ENCODE data around the gene SLC9A9. TPM values are rescaled to one million over a fixed set of nuclear protein-coding genes. Genes with fewer than 3 reads are reported as not detected.

SLC9A9 gene
- total and polyA plus RNA-seq, 2 experiments from 2014 or later: 2.2 to 6.8 TPM

DNA sequence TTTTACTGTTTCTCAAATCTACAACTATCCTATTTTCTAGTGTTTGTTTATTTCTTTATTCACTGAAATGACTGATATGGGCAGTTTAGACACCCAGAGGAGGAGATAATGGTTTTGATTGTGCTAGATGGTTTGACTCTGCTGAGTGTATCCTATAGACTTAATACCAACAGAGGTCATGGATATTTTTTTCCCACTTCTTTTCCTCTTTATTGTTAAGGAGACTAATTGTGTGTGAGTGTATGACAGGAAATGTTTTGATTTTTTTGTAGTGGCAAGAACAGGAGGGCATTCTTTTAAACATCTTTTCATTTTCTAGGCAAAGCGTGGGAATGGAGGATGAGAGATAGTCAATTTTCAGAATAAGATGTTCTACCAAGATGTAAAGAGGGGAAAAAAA is 505.2 kb downstream of the SLC9A9 start:
- H3K27ac ChIP-seq: no peak overlapping the region
- H3K27me3 ChIP-seq: no peaks in the 10 kb centered on the region
- WGBS (ENCODE audit: low lambda C conversion rate, missing lambda C conversion rate): 95% methylated on average over 1 of the region's 1 CpG
- no peaks in the 10 kb centered on the region for H3K79me2 ChIP-seq
- DNase-seq (ENCODE audit: low spot score): no peak
- no peaks in the 10 kb centered on the region for H3K4me1 ChIP-seq (ENCODE audit: insufficient read depth)
- no peaks in the 10 kb centered on the region for H3K9me3 ChIP-seq (ENCODE audit: low read depth)
- no peak overlapping the region for H2AFZ ChIP-seq
- no peaks in the 10 kb centered on the region for H3K9me2 ChIP-seq (replicated peaks; ENCODE audit: insufficient read depth)
- TF ChIP-seq EZH2phosphoT487 (IDR thresholded peaks at IDR 0.05; ENCODE audit: low read depth, severe bottlenecking, unreplicated experiment): no peak
- TF ChIP-seq CTCF (IDR thresholded peaks at IDR 0.05; ENCODE audit: poor library complexity): no peak
- TF ChIP-seq EZH2 (IDR thresholded peaks at IDR 0.05; ENCODE audit: borderline replicate concordance): no peak
- no peak overlapping the region for H3K4me3 ChIP-seq
- H3K4me2 ChIP-seq: no peak overlapping the region
- H4K20me1 ChIP-seq (ENCODE audit: insufficient read depth, poor library complexity, severe bottlenecking): no peaks in the 10 kb centered on the region
- H3K36me3 ChIP-seq (replicated peaks; ENCODE audit: insufficient read depth, low read depth): no peaks in the 10 kb centered on the region

DNA sequence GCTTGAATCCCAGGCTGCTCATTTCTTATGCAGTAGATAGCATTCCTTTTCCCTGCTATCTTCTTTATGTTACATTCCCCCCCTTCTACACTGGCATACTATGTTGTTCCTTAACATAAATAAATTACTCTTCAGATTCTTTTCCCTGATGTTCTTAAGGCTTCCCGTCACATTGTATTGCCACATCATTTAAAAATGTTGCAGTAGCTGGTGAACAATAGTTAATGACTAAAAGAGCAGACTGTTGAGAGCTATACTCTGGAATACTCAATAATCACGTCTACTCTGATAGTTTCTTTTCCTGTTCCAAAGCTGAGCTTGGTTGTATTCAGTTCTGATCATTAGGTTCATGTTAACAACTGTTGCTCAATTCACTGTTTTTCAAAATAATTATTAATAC is 508.8 kb downstream of the SLC9A9 start:
- no peak for TF ChIP-seq CTCF (IDR thresholded peaks at IDR 0.05; ENCODE audit: poor library complexity)
- no peak for TF ChIP-seq EZH2 (IDR thresholded peaks at IDR 0.05; ENCODE audit: borderline replicate concordance)
- no peak for TF ChIP-seq EZH2phosphoT487 (IDR thresholded peaks at IDR 0.05; ENCODE audit: low read depth, severe bottlenecking, unreplicated experiment)
- no peaks in the 10 kb centered on the region for H3K4me1 ChIP-seq (ENCODE audit: insufficient read depth)
- 76% methylated on average over 2 of the region's 2 CpGs for WGBS (ENCODE audit: low lambda C conversion rate, missing lambda C conversion rate)
- no peaks in the 10 kb centered on the region for H4K20me1 ChIP-seq (ENCODE audit: insufficient read depth, poor library complexity, severe bottlenecking)
- no peak overlapping the region for H2AFZ ChIP-seq
- H3K79me2 ChIP-seq: no peaks in the 10 kb centered on the region
- no peak for DNase-seq (ENCODE audit: low spot score)
- H3K9me2 ChIP-seq (replicated peaks; ENCODE audit: insufficient read depth): no peaks in the 10 kb centered on the region
- H3K4me2 ChIP-seq: no peak overlapping the region
- H3K27ac ChIP-seq: no peak overlapping the region
- no peak overlapping the region for H3K4me3 ChIP-seq
- H3K36me3 ChIP-seq (replicated peaks; ENCODE audit: insufficient read depth, low read depth): no peaks in the 10 kb centered on the region
- H3K27me3 ChIP-seq: no peaks in the 10 kb centered on the region
- H3K9me3 ChIP-seq (ENCODE audit: low read depth): no peaks in the 10 kb centered on the region

DNA sequence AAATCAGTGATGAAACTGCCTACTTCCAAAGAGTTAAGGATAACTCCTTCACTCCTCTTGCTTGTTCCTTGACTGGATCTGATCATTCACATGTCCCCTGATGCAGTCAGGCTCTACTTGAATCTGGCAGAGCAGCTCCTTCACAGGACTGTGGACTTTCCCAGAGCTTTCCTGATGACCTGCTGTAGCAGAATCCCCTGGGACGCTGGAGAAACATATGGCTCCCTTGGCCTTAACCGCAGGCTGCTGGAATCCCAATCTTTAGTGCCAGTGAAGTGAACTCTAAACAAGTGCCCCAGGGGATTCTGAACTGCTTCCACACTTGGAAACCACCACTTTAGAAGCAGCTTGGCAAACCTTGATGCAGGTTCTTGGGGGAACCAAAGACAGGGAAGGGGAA is 510.9 kb downstream of the SLC9A9 start:
- H3K27me3 ChIP-seq: no peaks in the 10 kb centered on the region
- no peak for DNase-seq (ENCODE audit: low spot score)
- no peaks in the 10 kb centered on the region for H3K36me3 ChIP-seq (replicated peaks; ENCODE audit: insufficient read depth, low read depth)
- WGBS (ENCODE audit: low lambda C conversion rate, missing lambda C conversion rate): 58% methylated on average over 2 of the region's 2 CpGs
- TF ChIP-seq CTCF (IDR thresholded peaks at IDR 0.05; ENCODE audit: poor library complexity) (no peak), EZH2phosphoT487 (IDR thresholded peaks at IDR 0.05; ENCODE audit: low read depth, severe bottlenecking, unreplicated experiment) (no peak), EZH2 (IDR thresholded peaks at IDR 0.05; ENCODE audit: borderline replicate concordance) (no peak)
- H4K20me1 ChIP-seq (ENCODE audit: insufficient read depth, poor library complexity, severe bottlenecking): no peaks in the 10 kb centered on the region
- H3K9me3 ChIP-seq (ENCODE audit: low read depth): no peaks in the 10 kb centered on the region
- H2AFZ ChIP-seq: no peak overlapping the region
- no peak overlapping the region for H3K4me3 ChIP-seq
- H3K9me2 ChIP-seq (replicated peaks; ENCODE audit: insufficient read depth): no peaks in the 10 kb centered on the region
- no peaks in the 10 kb centered on the region for H3K79me2 ChIP-seq
- H3K4me2 ChIP-seq: no peak overlapping the region
- no peaks in the 10 kb centered on the region for H3K4me1 ChIP-seq (ENCODE audit: insufficient read depth)
- H3K27ac ChIP-seq: no peak overlapping the region

- Histone ChIP-seq H3K36me3 (replicated peaks; ENCODE audit: insufficient read depth, low read depth) (no peaks in the 10 kb centered on the region), H3K9me3 (ENCODE audit: low read depth) (no peaks in the 10 kb centered on the region), H2AFZ (no peak overlapping the region), H3K4me1 (ENCODE audit: insufficient read depth) (peaks cover 15% of the 10 kb centered on the region), H3K27ac (no peak overlapping the region), H3K4me2 (no peak overlapping the region), H3K79me2 (no peaks in the 10 kb centered on the region), H3K27me3 (no peaks in the 10 kb centered on the region), H4K20me1 (ENCODE audit: insufficient read depth, poor library complexity, severe bottlenecking) (no peaks in the 10 kb centered on the region), H3K9me2 (replicated peaks; ENCODE audit: insufficient read depth) (no peaks in the 10 kb centered on the region), H3K4me3 (no peak overlapping the region)
- DNase-seq (ENCODE audit: low spot score): no peak
- WGBS (ENCODE audit: low lambda C conversion rate, missing lambda C conversion rate): 92% methylated on average over 4 of the region's 4 CpGs
- TF ChIP-seq EZH2 (IDR thresholded peaks at IDR 0.05; ENCODE audit: borderline replicate concordance) (no peak), EZH2phosphoT487 (IDR thresholded peaks at IDR 0.05; ENCODE audit: low read depth, severe bottlenecking, unreplicated experiment) (no peak), CTCF (IDR thresholded peaks at IDR 0.05; ENCODE audit: poor library complexity) (no peak)
Measured at GRCh38 chr3:143334231-143334630, 514.0 kb downstream of the SLC9A9 start.
